ENCODE data around the gene RHD. TPM values are rescaled to one million over a fixed set of nuclear protein-coding genes. Genes with fewer than 3 reads are reported as not detected.

The RHD gene
- polyA plus RNA-seq, 1 of the 3 experiments (the other 2 are of a cell fraction): not detected

DNA sequence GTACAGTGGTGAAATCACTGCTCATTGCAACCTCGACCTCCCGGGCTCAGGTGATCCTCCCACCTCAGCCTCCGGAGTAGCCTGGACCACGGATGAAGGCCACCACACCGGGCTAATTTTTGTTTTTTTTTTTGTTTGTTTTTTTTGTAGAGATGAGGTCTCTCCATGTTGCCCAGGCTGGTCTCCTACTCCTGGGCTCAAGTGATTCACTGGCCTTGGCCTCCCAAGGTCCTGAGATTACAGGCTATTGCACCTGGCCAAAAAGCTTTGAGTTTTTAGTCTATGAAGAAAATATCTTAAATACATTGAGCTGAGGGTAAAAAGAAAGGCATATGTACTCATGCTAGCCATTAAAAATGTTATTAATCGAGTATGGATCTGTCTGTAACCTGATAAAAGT, 69.4 kb downstream of the RHD start (continued):
- TF ChIP-seq, protein P1, sequence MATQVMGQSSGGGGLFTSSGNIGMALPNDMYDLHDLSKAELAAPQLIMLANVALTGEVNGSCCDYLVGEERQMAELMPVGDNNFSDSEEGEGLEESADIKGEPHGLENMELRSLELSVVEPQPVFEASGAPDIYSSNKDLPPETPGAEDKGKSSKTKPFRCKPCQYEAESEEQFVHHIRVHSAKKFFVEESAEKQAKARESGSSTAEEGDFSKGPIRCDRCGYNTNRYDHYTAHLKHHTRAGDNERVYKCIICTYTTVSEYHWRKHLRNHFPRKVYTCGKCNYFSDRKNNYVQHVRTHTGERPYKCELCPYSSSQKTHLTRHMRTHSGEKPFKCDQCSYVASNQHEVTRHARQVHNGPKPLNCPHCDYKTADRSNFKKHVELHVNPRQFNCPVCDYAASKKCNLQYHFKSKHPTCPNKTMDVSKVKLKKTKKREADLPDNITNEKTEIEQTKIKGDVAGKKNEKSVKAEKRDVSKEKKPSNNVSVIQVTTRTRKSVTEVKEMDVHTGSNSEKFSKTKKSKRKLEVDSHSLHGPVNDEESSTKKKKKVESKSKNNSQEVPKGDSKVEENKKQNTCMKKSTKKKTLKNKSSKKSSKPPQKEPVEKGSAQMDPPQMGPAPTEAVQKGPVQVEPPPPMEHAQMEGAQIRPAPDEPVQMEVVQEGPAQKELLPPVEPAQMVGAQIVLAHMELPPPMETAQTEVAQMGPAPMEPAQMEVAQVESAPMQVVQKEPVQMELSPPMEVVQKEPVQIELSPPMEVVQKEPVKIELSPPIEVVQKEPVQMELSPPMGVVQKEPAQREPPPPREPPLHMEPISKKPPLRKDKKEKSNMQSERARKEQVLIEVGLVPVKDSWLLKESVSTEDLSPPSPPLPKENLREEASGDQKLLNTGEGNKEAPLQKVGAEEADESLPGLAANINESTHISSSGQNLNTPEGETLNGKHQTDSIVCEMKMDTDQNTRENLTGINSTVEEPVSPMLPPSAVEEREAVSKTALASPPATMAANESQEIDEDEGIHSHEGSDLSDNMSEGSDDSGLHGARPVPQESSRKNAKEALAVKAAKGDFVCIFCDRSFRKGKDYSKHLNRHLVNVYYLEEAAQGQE (IDR thresholded peaks at IDR 0.05; ENCODE audit: low read depth, low read length): no peak

DNA sequence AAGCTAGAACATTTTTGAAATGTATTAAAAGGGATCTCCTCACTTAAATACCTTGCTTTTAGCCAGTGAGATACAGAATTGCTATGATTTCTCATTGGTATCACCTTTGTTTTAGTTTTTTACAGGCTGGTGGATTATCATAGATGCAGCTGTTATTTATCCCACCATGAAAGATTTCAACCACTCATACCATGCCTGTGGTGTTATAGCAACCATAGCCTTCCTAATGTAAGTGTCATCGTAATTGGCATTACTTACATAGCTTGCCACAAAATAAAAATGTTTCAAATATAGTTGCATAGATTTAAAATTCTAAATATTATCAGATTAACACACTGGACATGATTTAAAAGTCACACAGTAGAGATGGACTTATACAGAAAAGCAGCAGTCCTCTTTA, 70.5 kb downstream of the RHD start:
- H3K9me3 ChIP-seq: no peaks in the 10 kb centered on the region
- peaks cover 17 to 68% of the 10 kb centered on the region in 2 experiments for H3K36me3 ChIP-seq (replicated peaks in 1 of 2; ENCODE audit: control insufficient read depth in 1 of 2, insufficient read depth in 2 of 2, low read length in 1 of 2)
- no peaks in the 10 kb centered on the region for H3K9me2 ChIP-seq
- H3K27ac ChIP-seq (ENCODE audit: low read depth in 2 of 2, low read length in 1 of 2): peak overlapping the region; percentile 8 to 87; a peak in 2 of 4 replicates
- peaks cover 95% of the 10 kb centered on the region for H3K79me2 ChIP-seq (ENCODE audit: insufficient read depth)
- no peaks in the 10 kb centered on the region for H3K27me3 ChIP-seq (ENCODE audit: insufficient read depth)
- H3K9ac ChIP-seq: 0 out of 2 replicates have a peak overlapping the region, but pooled peaks have one; percentile 17
- H2AFZ ChIP-seq (ENCODE audit: low read depth): no peak overlapping the region
- WGBS (ENCODE audit: low lambda C conversion rate): 96% methylated on average over 1 of the region's 1 CpG
- H3K4me2 ChIP-seq: 0 out of 2 replicates have a peak overlapping the region, but pooled peaks have one; percentile 66
- peaks cover 41% of the 10 kb centered on the region for H3F3A ChIP-seq (replicated peaks; ENCODE audit: insufficient read depth)
- H3K4me3 ChIP-seq (ENCODE audit: low read depth in 2 of 2, low read length in 1 of 2): no peak overlapping the region
- peaks cover 34% of the 10 kb centered on the region; the same call in 1 of the 2 replicates for H4K20me1 ChIP-seq (ENCODE audit: insufficient read depth)
- ChIA-PET CTCF (interaction anchor here (0.6 to 1.1 kb wide), 2 partner anchors 14 to 131 kb away, joined by 4 to 5 read pairs; no protein-coding TSS in a partner anchor), POLR2A (no interaction called here)
- peaks cover 3 to 29% of the 10 kb centered on the region in 2 experiments; a peak in 3 of 4 replicates for H3K4me1 ChIP-seq (ENCODE audit: control insufficient read depth in 1 of 2, insufficient read depth in 2 of 2, low read depth in 1 of 2, low read length in 1 of 2)
- DNase-seq: no peak
- TF ChIP-seq EP300 (IDR thresholded peaks at IDR 0.05; ENCODE audit: borderline replicate concordance in 1 of 2, low read depth in 1 of 2, low read length in 1 of 2) (no peak), FOXM1 (IDR thresholded peaks at IDR 0.05; ENCODE audit: low read depth) (no peak)
- TF ChIP-seq, protein P2, sequence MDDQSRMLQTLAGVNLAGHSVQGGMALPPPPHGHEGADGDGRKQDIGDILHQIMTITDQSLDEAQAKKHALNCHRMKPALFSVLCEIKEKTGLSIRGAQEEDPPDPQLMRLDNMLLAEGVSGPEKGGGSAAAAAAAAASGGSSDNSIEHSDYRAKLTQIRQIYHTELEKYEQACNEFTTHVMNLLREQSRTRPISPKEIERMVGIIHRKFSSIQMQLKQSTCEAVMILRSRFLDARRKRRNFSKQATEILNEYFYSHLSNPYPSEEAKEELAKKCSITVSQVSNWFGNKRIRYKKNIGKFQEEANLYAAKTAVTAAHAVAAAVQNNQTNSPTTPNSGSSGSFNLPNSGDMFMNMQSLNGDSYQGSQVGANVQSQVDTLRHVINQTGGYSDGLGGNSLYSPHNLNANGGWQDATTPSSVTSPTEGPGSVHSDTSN (IDR thresholded peaks at IDR 0.05): no peak

DNA sequence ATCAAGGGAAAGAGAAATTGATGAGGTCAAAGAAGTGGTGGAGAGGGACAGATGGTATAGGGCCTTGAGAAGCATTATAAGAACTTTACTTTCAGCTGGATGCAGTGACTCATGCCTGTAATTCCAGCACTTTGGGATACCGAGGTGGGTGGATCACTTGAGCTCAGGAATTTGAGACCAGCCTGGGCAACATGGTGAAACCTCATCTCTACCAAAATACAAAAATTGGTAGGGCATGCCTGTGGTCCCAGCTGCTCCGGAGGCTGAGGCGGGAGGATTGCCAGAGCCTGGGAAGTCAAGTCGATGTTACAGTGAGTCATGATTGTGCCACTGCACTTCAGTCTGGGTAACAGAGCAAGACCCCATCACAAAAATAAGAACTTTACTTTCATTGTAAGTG, 71.6 kb downstream of the RHD start:
- Histone ChIP-seq H3K9me3 (no peaks in the 10 kb centered on the region), H3K27ac (ENCODE audit: low read depth in 2 of 2, low read length in 1 of 2) (peak overlapping the region in 1 of 2 experiments; percentile 87; a peak in 2 of 4 replicates), H2AFZ (ENCODE audit: low read depth) (no peak overlapping the region), H3K27me3 (ENCODE audit: insufficient read depth) (no peaks in the 10 kb centered on the region), H3K79me2 (ENCODE audit: insufficient read depth) (peaks cover 98% of the 10 kb centered on the region), H3F3A (replicated peaks; ENCODE audit: insufficient read depth) (peaks cover 37% of the 10 kb centered on the region), H4K20me1 (ENCODE audit: insufficient read depth) (peaks cover 34% of the 10 kb centered on the region; the same call in 1 of the 2 replicates), H3K9me2 (no peaks in the 10 kb centered on the region), H3K4me2 (peak overlapping the region; percentile 66), H3K4me1 (ENCODE audit: control insufficient read depth in 1 of 2, insufficient read depth in 2 of 2, low read depth in 1 of 2, low read length in 1 of 2) (peaks cover 3 to 29% of the 10 kb centered on the region in 2 experiments; a peak in 3 of 4 replicates), H3K36me3 (replicated peaks in 1 of 2; ENCODE audit: control insufficient read depth in 1 of 2, insufficient read depth in 2 of 2, low read length in 1 of 2) (peaks cover 17 to 79% of the 10 kb centered on the region in 2 experiments), H3K9ac (peak overlapping the region; percentile 17; the same call in 1 of the 2 replicates), H3K4me3 (ENCODE audit: low read depth in 2 of 2, low read length in 1 of 2) (peak overlapping the region in 1 of 2 experiments; percentile 51; a peak in 2 of 4 replicates)
- 13% methylated on average over 4 of the region's 4 CpGs for WGBS (ENCODE audit: low lambda C conversion rate)
- no peak for DNase-seq
- CTCF ChIA-PET: interaction anchor here (1.1 kb wide), 1 partner anchor 13 kb away, joined by 4 read pairs; no protein-coding TSS in a partner anchor
- POLR2A ChIA-PET: interaction anchor here (0.6 kb wide), 1 partner anchor 33 kb away, joined by 6 read pairs; no protein-coding TSS in a partner anchor
- TF ChIP-seq, protein P3, sequence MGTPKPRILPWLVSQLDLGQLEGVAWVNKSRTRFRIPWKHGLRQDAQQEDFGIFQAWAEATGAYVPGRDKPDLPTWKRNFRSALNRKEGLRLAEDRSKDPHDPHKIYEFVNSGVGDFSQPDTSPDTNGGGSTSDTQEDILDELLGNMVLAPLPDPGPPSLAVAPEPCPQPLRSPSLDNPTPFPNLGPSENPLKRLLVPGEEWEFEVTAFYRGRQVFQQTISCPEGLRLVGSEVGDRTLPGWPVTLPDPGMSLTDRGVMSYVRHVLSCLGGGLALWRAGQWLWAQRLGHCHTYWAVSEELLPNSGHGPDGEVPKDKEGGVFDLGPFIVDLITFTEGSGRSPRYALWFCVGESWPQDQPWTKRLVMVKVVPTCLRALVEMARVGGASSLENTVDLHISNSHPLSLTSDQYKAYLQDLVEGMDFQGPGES (IDR thresholded peaks at IDR 0.05; ENCODE audit: low read depth, low read length): no peak
- TF ChIP-seq TCF12 (IDR thresholded peaks at IDR 0.05) (peak; percentile 68), YY1 (IDR thresholded peaks at IDR 0.05; ENCODE audit: low read depth) (no peak), MXI1 (IDR thresholded peaks at IDR 0.05; ENCODE audit: low read depth, low read length) (no peak), NRF1 (IDR thresholded peaks at IDR 0.05; ENCODE audit: low read depth, low read length) (no peak), RAD21 (IDR thresholded peaks at IDR 0.05; ENCODE audit: low read length) (no peak), EZH2phosphoT487 (IDR thresholded peaks at IDR 0.05; ENCODE audit: borderline replicate concordance, low read depth) (no peak), TEAD4 (IDR thresholded peaks at IDR 0.05; ENCODE audit: borderline replicate concordance, insufficient read depth) (peak; percentile 31; the same call in 1 of the 2 replicates), RFX5 (IDR thresholded peaks at IDR 0.05; ENCODE audit: low read length) (no peak), RCOR1 (IDR thresholded peaks at IDR 0.05; ENCODE audit: low read length) (no peak)
- TF ChIP-seq, protein P4, sequence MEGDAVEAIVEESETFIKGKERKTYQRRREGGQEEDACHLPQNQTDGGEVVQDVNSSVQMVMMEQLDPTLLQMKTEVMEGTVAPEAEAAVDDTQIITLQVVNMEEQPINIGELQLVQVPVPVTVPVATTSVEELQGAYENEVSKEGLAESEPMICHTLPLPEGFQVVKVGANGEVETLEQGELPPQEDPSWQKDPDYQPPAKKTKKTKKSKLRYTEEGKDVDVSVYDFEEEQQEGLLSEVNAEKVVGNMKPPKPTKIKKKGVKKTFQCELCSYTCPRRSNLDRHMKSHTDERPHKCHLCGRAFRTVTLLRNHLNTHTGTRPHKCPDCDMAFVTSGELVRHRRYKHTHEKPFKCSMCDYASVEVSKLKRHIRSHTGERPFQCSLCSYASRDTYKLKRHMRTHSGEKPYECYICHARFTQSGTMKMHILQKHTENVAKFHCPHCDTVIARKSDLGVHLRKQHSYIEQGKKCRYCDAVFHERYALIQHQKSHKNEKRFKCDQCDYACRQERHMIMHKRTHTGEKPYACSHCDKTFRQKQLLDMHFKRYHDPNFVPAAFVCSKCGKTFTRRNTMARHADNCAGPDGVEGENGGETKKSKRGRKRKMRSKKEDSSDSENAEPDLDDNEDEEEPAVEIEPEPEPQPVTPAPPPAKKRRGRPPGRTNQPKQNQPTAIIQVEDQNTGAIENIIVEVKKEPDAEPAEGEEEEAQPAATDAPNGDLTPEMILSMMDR (IDR thresholded peaks at IDR 0.05): no peak
- TF ChIP-seq, protein P2 (IDR thresholded peaks at IDR 0.05): no peak

Measured in SK-N-SH (cell line).